HL-60/S4 (cell line): Measurements from ENCODE around the gene MRPL11.
"Not testable (repeated sequence)": the region's sequence is repeated elsewhere in the genome, so short reads cannot be mapped to it uniquely, and the experiment has no call there.

Experiments
- in situ Hi-C: fragments of 300-500 bp; cut with MboI; formaldehyde crosslinking; loops from 2 replicates; pipeline ENCODE4 v1.14.3; 2022; ENCODE audit warnings: low sequenced_read_pairs

The MRPL11 gene

DNA sequence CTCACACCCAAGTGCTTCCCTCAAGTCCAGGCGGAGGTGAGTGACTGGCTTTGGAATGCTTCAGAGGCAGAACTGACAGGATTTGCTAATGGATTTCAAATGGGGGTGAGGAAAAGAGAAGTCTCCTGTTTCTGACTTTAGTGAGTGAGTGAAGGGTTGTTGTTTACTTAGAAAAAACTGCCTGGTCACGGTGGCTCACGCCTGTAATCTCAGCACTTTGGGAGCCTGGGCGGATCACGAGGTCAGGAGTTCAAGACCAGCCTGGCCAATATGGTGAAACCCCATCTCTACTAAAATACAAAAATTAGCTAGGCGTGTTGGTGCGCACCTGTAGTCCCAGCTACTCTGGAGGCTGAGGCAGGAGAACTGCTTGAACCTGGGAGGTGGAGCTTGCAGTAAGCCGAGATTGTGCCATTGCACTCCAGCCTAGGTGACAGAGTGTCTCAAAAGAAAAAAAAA lies 6.7 kb downstream of the MRPL11 start:
- in situ Hi-C loops: not testable (repeated sequence)

DNA sequence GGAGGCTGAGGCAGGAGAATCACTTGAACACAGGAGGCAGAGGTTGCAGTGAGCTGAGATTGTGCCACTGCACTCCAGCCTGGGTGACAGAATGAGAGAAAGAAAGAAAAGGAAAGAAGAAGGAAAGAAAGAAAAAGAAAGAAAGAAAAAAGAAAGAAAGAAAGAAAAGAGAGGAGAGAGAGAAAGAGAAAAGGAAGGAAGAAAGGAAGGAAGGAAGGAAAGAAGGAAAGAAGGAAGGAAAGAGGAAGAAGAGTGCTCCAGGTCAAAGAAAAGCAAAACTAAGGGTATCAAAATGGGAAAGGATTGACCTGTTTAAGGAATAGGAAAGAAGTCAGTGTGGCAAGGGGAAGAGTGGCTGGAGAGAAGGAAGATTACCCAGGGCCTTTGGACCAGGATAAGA lies 7.4 kb downstream of the MRPL11 start:
- in situ Hi-C loops: not testable (repeated sequence)

DNA sequence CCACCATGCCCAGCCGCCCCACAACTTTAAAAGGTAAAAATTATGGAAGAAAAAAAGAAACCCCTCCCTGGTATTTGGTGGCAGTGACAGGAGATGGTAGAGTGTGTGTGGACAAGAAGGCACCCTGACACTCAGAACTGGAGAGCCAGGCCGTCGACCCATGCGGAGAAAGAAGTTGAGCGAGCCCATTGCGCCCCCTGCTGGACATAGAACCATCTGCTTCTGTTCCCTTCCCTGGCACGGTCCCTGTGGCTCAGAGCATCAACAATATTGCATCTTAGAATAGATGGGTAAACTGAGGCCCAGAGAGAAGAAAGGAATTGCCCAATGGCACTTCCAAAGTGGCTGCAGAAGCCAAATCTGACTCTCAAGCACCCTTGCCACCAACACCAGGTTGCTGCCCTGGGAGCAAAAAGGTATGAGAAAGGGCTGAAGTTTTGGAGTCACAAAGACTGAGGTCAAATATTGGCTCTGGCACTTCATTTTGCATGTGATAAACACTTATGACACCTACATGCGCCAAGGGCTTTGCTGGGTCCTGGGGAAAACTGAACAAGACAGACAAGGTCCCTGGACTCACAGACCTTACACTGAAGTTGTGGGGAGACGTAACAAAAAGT lies 8.6 kb downstream of the MRPL11 start:
- in situ Hi-C loops: no loop called here

DNA sequence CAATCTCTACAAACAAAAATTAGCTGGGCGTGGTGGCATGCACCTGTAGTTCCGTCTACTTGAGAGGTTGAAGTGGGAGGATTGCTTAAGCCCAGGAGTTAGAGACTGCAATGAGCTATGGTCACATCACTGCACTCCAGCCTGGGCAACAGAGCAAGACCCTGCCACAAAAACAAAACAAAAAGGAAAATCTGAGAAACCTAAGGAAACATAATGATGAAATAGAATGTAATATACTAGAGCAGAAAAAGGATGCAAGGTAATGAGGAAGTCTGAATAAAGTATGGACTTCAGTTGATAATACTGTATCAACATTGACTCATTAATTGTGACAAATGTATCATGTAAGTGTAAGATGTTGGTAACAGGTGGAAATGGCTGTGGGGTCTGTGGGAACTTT lies 9.7 kb downstream of the MRPL11 start:
- in situ Hi-C loops: no loop called here

DNA sequence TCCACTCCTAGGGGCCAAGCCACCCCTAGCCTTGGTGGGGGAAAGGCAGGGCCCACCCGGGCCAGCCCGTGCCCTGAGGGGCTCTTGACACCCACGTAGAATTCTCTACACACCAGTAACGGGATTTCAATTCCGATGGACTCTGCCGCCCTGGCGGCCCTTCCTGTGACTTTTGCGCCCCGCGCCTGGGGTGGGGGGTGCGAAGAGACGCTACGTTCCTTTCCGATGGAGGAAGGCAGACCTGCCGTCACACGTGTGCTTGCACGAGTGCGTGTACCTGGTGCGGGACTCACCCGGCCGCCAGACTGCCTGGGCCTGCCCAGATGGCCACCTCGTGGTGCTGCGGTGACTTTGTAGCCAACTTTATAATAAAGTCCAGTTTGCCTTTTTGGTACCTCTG lies 12.3 kb downstream of the MRPL11 start:
- in situ Hi-C loops: no loop called here

DNA sequence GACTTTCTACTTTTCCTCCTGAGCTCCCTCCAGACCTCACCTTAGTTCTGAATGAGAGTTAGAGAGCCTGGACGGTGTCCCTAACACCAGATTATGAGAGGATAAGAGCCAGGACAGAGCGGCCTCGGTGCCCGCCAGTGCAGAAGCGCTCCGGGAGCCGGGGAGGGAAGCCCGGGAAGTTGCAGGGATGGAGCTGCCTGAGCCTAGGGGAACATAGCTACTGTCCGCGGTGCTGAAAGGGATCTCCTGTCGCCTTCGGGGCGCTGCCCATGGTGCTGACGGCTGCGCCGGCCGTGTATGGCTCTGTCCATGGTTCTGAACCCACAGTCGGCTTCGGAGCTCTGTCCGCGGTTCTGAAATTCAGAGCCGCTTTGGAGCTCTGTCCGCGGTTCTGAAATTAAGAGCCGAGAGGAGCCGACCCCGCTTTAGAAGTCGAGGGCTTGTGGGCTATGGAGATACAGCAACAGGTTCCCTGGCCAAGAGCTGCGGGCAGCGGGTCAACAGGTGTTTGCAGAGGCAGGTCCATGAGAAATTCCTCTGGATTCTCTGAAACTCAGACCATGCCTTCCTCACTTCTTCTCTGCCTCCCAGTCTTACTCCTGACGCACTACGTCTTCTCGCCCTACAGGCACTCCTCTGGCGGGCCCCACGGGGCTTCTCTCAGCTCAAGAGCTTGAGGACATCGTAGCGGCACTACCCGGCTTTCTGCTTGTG lies 17.0 kb downstream of the MRPL11 start:
- in situ Hi-C loops: no loop called here

DNA sequence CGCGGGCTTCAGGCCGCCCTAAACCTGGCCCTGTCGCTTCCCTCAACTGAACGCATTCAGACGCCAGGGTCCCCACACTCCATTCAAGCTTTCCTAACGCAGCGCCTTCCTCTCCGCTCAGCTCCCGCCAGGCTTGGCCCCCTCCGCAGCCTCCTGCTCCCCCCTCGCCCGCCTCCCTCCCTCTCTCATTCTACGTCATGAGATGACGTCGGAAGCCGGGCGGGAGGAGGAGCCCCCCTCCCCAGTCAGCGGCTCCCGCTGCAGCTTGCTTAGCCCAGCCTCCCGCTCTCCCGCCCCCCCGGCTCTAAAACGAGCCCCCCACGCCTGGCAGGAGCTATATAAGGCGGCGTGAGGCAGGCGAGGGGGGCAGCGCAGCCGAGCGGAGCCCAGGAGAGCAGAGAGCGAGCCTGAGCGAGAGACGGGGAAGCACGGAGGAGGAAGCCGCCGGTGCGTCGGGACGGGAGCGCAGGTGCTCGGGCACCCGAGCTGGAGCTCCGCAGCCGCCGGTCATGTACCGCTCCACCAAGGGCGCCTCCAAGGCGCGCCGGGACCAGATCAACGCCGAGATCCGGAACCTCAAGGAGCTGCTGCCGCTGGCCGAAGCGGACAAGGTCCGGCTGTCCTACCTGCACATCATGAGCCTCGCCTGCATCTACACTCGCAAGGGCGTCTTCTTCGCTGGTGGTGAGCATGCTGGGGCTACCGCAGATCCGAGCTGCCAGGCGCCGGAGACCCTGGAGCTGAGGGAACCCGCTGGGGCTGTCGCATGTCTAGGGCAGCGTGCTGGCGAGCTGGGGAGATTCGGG lies 17.8 kb downstream of the MRPL11 start, which contains the start of gene NPAS4:
Gene NPAS4, plus strand, starts transcription at position 365 of the 806 bp plus-strand sequence. Its CDS starts 145 bp downstream, at position 510.
- in situ Hi-C loops: no loop called here

DNA sequence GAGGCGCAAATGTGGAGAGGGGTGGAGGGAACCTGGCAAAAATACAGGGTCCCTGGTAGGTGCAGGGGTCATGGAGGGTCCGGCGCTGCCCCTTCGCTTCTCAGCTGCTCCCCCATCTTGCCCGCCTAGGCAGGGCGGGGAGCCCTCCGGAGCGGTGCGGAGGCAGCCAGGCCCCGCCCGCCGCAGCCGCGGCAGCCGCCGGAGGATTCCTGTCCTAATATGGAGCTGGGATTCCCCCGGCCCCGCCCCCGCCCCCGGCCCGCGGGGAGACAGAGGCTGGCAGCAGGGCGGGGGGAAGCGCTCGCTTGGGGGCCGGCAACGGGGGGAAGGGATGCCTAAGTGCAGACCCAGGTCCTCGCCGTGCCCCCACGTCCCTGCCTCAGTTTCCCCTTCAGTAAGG lies 18.8 kb downstream of the MRPL11 start:
- in situ Hi-C loops: no loop called here

DNA sequence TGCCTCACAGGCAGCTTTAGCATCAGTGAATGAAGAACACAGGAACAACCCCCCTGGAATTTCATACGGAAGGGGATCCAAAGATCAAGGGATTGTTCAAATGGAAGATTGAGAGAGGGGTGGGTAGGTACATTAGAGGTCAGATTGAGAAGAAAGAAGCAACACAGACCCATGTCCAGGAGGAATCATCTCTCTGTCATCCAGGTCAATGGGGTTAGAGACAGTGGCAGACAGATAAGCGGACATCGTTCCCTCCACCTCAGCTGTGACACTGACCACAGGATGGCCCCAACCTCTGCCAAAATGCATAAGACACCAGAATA lies 19.7 kb downstream of the MRPL11 start:
- in situ Hi-C loops: no loop called here

DNA sequence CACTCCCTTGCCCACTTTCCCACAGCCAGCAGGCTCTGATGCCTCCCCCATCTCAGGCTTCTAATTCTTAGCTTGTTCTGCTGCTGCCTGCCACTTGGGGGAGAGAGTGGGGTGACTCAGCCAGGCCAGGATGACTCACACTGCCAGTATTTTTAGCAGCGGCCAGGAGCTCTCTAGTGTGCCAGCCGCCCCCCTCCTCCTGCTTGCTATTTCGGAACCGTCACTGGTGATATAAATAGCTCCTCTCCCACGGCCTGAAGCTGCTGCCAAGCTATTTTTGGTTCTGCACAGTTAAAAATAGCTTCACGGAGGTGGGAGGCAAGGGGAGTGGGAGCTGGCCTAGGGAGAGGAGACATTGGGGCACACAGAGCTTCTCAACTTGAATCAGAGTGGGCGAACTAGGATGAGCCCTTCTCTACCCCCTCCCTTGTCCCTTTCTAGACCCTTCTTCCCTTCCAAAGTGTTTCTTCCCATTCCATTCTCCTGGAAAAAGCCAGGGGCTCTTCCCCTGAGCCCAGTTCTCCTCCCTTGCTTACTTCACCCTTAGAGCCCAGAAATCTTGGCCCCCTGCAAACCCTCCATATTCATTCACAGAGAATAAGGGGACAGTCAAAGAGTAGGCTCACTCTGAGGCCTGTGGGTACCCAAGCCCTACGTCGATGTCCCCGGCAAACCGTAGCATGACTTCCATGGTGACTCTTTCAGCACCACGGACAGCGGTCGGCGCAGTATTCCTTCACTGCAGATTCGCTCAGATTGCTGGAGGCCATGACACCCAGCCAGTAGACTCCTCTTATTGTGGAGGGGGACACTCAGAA lies 20.3 kb downstream of the MRPL11 start:
- in situ Hi-C loops: no loop called here

DNA sequence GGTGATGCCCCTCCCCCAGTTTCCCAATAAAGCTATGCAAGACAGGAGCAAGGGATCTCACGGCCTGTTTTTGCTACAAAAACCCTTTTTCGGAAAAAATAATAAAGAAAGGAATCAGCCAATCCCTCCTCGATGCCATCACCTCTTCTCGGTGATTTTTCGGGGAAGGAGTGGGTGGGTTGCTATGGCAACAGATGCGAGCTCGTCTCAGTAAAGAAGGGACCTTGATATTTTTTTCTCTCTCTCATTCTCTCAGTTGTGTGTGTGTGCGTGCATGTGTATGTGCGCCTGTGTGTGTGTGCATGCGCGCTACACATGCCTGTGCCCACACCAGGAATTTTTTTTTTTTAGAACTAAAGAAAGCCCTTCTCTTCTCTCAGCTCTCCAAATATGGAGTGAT lies 21.6 kb downstream of the MRPL11 start:
- in situ Hi-C loops: no loop called here

DNA sequence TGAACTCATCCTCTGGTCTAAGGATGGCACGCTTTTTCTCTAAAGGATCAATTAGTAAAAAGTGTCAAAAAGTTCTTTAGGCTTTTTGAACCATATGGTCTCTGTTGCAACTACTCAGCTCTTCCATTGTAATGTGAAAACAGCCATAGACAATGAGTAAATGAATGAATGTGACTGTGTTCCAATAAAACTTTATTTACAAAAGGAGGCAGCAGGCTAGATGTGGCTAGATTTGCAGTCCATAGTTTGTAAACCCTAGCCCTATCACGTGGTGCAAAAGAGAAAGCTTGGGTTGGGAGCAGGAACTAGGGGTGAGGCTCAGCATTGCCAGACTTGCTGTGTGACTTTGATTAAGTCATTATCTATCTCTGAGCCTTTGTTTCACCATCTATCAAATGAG lies 23.2 kb downstream of the MRPL11 start:
- in situ Hi-C loops: no loop called here

DNA sequence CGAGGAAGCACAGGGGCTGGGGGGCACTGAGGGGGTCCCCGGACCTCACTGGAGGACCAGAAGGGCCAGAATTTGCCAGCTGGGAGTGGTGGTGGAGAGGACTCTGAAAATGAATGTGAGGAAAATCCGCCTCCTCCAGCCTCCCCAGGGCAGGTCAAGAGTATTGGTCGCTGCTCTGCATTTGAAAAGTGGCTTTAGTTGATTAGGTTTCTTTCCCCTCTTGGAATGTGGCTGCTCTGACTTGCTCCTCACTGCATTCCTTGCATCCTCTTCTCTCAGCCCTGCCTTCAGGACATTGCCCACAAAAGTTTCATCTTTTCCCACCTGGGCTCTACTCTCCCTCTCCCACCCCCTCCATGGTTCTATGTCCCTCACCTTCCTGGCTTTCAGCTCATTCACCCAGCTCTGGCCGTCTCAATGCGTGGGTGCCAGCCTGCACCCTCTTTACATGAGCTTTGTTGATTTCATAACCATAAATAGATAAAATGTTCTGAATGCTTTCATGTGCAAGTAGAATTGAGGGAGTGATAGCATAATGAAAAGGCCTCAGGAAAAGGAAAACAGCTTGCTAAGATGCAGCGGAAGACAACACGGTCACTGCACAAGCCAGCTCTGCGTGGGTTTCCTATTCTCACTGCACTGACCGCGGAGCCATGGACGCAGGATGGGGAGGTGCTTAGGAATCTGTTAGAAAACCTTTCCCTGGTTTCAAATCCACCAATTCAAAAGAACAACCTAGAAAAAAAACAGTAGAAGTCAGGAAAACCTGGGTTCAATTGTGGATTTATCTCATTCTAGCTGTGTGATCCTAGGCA lies 24.3 kb downstream of the MRPL11 start:
- in situ Hi-C loops: no loop called here

DNA sequence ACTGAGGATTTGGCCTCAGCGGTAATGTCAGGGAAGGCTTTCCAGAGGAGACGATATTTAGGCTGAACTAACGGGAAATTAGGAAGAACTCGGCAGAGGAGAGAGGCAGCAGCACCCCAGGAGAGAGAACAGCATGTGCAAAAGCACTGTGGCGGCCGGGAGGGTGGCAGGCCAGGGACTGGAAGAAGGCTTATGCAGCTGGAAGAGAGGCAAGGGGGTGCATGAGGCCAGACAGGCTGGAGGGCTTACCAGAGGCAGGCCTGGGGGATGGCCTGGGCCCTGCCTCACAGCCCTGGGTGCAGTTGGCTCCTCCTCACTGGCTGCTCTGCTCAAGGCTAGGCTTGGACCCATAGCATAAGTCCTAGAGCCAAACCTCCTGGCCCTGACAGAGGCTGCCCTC lies 25.5 kb downstream of the MRPL11 start:
- in situ Hi-C loops: no loop called here

DNA sequence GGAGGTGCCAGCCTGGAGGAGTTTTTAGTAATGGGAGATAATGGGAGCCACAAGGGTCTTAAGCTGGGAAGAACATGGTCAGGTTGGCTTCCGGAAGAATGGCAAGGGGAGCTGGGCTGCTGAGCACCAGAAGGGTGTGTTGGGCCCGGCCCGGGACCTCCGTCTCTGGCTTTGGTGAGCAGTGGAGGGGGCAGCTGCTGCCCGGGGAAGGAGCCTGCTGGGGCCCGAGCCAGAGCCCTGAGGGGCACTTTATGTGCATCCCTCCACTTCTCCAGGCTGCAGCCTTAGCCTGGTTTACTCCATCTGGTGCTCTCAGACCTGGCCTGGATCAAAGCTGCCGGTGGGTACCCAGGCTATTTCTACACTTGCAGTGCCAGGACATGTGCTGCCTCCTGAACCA lies 26.5 kb downstream of the MRPL11 start:
- in situ Hi-C loops: no loop called here

DNA sequence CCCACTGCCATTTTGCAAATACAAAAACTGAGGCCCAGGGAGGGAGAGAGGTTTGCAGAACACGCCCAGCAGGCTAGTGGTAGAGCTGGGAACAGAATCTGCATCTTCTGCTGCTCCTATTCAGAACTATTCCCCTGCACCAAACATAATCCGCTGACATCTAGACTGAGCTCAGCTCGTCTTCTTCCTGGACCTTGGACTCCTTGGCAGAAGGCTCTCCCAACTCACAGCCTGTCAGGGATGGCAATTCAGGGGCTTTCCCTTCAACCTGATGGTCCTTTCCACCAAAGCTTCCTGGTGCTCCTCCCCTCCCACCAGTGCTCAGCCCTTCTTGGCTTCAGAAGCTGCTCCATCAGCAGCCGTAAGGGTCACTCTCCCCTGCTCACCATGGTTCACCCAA lies 27.3 kb downstream of the MRPL11 start:
- in situ Hi-C loops: no loop called here

DNA sequence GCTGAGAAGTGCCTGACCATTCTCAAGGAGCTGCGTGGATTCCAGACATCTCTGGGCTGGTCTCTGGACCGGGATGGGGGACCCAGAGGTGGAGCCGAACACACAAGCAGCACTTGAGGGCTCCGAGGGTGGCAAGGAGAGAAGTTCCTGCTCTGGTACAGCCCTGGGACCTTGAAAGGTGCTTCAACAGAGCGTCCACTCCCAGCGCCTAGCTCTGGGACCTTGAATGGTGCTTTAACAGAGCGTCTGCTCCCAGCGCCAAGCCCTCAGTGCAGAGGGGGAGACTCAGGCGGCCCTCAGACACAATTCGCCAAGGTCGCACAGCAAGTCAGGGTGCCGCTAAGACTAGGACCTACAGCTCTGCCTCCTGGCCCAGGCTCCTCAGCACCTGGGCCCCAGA lies 28.5 kb downstream of the MRPL11 start:
- in situ Hi-C loops: no loop called here

DNA sequence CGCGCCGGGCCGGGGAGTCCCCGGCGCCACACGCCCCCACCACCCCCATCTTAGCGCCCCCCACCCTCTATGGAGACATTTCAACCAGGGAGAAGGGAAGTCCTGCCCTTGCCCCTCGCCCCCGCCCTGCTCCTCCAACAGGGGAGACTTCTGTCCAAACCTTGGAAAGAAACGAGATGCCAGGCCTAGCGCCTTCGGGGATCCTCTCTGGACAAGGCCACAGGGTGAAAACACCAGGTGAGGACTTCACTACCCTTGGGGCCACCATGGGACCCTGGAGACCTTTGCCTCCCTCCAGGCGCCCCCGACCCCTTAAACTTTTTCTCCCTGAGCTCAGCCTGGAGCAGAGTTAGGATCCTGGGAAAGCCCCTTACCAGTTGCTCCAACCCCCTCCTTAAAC lies 29.4 kb downstream of the MRPL11 start:
- in situ Hi-C loops: loop anchor here (5.0 to 10.0 kb wide), 2 partner anchors 276 to 423 kb away; no protein-coding TSS in a partner anchor

DNA sequence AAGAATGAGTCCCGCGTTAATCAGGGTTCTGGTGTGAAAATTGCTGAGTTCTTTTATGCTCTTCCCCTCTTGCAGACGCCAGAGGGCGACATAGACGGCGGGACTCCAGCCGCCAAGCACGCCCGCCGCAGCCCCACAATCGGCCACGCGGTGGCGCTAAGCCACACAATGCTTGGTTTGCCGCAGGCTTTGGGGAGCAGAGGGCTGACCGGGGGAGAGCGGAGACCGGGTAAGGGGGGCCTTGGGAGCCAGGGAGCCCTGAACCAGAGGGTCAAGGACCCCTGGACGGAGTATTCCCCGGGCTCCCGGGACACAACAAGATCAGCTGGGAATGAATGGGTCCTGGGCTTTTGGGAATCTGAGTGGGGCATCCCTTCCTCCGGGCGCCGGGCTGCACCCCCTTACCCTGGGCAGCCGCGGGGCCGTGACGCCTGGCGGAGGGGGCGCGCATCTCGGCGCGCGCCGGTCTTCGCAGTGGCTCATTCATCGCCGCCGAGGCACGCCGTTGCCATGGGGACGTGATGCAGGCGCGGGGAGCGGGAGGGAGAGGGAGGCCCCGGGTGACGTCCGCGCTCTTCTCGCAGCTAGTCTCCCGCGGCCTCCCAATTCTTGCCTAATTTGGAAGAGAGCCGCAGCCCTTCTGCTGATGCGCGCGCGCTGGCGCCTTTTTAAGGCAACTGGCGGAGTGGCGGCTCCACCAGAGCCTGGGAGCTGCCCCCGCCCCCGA lies 30.0 kb downstream of the MRPL11 start:
- in situ Hi-C loops: loop anchor here (5.0 to 10.0 kb wide), 2 partner anchors 276 to 424 kb away; no protein-coding TSS in a partner anchor
